ENCODE results near the gene SLCO4A1.

Gene SLCO4A1

GRCh38 chr20:62653373-62653772 is 11.1 kb downstream of the SLCO4A1 start:
- DNase-seq (ENCODE audit: low read depth), result no peak

GRCh38 chr20:62653951-62654685 is 11.8 kb downstream of the SLCO4A1 start:
- no peak for DNase-seq (ENCODE audit: low read depth)

- no peak for DNase-seq (ENCODE audit: low read depth)
These were observed 13.2 kb downstream of the SLCO4A1 start for GRCh38 chr20:62655282-62656196.

GRCh38 chr20:62656197-62656918 is 14.1 kb downstream of the SLCO4A1 start:
- no peak for DNase-seq (ENCODE audit: low read depth)

GRCh38 chr20:62656919-62657588 is 14.8 kb downstream of the SLCO4A1 start:
- DNase-seq (ENCODE audit: low read depth), result no peak

- DNase-seq (ENCODE audit: low read depth), result no peak
These were observed 15.3 kb downstream of the SLCO4A1 start for GRCh38 chr20:62657589-62657942.

GRCh38 chr20:62657956-62658355 is 15.7 kb downstream of the SLCO4A1 start:
- no peak for DNase-seq (ENCODE audit: low read depth)

GRCh38 chr20:62658593-62659178 is 16.4 kb downstream of the SLCO4A1 start:
- DNase-seq (ENCODE audit: low read depth), result no peak

GRCh38 chr20:62659488-62660239 is 17.4 kb downstream of the SLCO4A1 start:
- DNase-seq (ENCODE audit: low read depth), result no peak

GRCh38 chr20:62660240-62660615 is 17.9 kb downstream of the SLCO4A1 start:
- DNase-seq (ENCODE audit: low read depth), result no peak

GRCh38 chr20:62660768-62661167 is 18.5 kb downstream of the SLCO4A1 start:
- DNase-seq (ENCODE audit: low read depth), result no peak

GRCh38 chr20:62661647-62662046 is 19.3 kb downstream of the SLCO4A1 start:
- no peak for DNase-seq (ENCODE audit: low read depth)

GRCh38 chr20:62662422-62662821 is 20.1 kb downstream of the SLCO4A1 start:
- DNase-seq (ENCODE audit: low read depth), result no peak

- DNase-seq (ENCODE audit: low read depth), result no peak
These were observed 21.1 kb downstream of the SLCO4A1 start for GRCh38 chr20:62663145-62664018.

- DNase-seq (ENCODE audit: low read depth), result no peak
These were observed 22.0 kb downstream of the SLCO4A1 start for GRCh38 chr20:62664019-62664971.

GRCh38 chr20:62665153-62665754 is 23.0 kb downstream of the SLCO4A1 start:
- no peak for DNase-seq (ENCODE audit: low read depth)

GRCh38 chr20:62665826-62666735 is 23.8 kb downstream of the SLCO4A1 start:
- DNase-seq (ENCODE audit: low read depth), result no peak
